ENCODE data around the gene ZNF625. TPM values are rescaled to one million over a fixed set of nuclear protein-coding genes. Genes with fewer than 3 reads are reported as not detected.
"Not testable (repeated sequence)": the region's sequence is repeated elsewhere in the genome, so short reads cannot be mapped to it uniquely, and the experiment has no call there.

Gene ZNF625
- total RNA-seq, 1 donor from 2014 or later: 28.0 TPM

DNA sequence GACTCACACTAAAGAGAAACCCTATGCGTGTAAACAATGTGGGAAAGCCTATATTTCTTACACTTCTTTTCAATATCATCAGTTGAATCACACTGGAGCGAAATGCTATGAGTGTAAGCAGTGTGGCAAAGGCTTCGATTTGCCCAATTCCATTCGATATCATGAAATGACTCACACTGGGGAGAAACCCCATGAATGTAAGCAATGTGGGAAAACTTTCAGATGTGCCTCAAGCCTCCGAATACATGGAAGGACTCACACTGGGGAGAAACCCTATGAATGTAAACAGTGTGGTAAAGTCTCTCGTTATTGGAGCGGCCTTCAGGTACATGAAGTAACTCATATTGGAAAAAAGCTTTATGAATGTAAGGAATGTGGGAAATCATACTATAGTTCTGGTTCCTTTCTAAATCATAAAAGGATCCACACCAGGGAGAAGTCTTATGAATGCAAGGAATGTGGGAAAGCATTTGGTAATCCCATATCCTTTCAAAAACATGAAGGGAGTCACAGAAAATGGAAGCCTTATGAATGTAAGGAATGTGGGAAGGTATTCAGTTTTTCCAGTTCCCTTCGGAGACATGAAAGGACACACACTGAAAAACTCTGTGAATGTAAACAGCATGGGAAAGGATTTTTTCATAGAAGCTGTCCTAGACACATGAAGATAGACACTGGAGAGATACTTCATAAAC, 44.4 kb downstream of the ZNF625 start:
- Mint-ChIP-seq H3K4me3 (ENCODE audit: low read depth) (no peak overlapping the region), H3K27me3 (no peaks in the 10 kb centered on the region), H3K27ac (no peak overlapping the region), H3K36me3 (ENCODE audit: insufficient read depth) (peaks cover 57% of the 10 kb centered on the region), H3K9me3 (ENCODE audit: low read depth) (peaks cover 52% of the 10 kb centered on the region), H3K4me1 (ENCODE audit: low read depth) (no peaks in the 10 kb centered on the region)
- TF ChIP-seq, protein P1, sequence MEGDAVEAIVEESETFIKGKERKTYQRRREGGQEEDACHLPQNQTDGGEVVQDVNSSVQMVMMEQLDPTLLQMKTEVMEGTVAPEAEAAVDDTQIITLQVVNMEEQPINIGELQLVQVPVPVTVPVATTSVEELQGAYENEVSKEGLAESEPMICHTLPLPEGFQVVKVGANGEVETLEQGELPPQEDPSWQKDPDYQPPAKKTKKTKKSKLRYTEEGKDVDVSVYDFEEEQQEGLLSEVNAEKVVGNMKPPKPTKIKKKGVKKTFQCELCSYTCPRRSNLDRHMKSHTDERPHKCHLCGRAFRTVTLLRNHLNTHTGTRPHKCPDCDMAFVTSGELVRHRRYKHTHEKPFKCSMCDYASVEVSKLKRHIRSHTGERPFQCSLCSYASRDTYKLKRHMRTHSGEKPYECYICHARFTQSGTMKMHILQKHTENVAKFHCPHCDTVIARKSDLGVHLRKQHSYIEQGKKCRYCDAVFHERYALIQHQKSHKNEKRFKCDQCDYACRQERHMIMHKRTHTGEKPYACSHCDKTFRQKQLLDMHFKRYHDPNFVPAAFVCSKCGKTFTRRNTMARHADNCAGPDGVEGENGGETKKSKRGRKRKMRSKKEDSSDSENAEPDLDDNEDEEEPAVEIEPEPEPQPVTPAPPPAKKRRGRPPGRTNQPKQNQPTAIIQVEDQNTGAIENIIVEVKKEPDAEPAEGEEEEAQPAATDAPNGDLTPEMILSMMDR (IDR thresholded peaks at IDR 0.05; ENCODE audit: unreplicated experiment): no peak
- DNase-seq (ENCODE audit: low spot score, unreplicated experiment): no peak

DNA sequence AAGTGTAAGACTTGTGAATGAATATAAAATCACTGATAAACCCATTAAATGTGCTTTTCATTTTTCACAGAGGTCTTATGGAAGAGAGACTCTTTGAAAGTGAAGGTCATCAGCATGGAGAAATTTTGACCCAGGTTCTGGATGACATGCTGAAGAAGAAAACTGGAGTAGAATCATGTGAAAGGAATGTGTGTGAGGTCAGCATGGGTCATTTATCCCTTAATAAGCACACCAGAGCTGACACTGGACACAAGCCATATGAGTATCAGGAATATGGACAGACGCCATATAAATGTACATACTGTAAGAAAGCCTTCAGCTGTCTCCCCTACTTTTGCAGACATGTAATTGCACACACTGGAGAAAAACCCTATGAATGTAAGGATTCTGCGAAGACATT, 45.4 kb downstream of the ZNF625 start:
- Mint-ChIP-seq H3K4me3 (ENCODE audit: low read depth) (no peak overlapping the region), H3K27me3 (no peaks in the 10 kb centered on the region), H3K36me3 (ENCODE audit: insufficient read depth) (peaks cover 61% of the 10 kb centered on the region), H3K27ac (no peak overlapping the region), H3K4me1 (ENCODE audit: low read depth) (no peaks in the 10 kb centered on the region), H3K9me3 (ENCODE audit: low read depth) (peaks cover 53% of the 10 kb centered on the region)
- TF ChIP-seq, protein P1 (IDR thresholded peaks at IDR 0.05; ENCODE audit: unreplicated experiment): no peak
- no peak for DNase-seq (ENCODE audit: low spot score, unreplicated experiment)

DNA sequence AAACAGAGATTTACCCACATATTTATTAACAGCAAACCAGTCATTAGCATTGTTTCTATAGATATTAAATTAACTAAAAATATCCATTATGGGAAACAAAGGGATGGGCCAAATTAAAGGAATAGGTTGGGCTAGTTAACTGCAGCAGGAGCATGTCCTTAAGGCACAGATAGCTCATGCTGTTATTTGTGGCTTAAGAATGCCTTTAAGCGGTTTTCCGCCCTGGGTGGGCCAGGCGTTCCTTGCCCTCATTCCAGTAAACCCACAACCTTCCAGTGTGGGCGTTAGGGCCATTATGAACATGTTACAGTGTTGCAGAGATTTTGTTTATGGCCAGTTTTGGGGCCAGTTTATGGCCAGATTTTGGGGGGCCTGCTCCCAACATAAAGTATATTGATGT, 52.6 kb downstream of the ZNF625 start:
- Mint-ChIP-seq H3K9me3 (ENCODE audit: low read depth) (peaks cover 50% of the 10 kb centered on the region), H3K36me3 (ENCODE audit: insufficient read depth) (peaks cover 35% of the 10 kb centered on the region)
- DNase-seq (ENCODE audit: low spot score, unreplicated experiment); H3K27me3 Mint-ChIP-seq; H3K4me1 Mint-ChIP-seq (ENCODE audit: low read depth); H3K27ac Mint-ChIP-seq; H3K4me3 Mint-ChIP-seq (ENCODE audit: low read depth): not testable (repeated sequence)

DNA sequence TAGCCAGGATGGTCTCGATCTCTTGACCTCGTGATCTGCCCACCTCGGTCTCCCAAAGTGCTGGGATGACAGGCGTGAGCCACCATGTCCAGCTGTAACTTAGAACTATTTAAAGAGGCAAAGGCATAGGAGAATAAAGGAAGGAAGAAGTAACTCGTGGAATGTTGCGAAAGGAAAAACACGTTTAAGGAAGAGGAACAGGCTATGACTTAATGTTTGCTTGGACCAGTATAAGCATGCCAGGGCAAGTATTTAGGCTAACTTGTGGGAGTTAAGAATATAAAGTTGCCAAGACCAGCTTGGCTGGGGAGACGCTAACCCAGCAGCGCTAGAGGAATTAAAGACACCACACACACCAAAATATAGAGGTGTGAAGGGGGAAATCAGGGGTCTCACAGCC, 58.5 kb downstream of the ZNF625 start:
- Mint-ChIP-seq H3K4me3 (ENCODE audit: low read depth) (no peak overlapping the region), H3K36me3 (ENCODE audit: insufficient read depth) (peaks cover 46% of the 10 kb centered on the region), H3K27ac (no peak overlapping the region), H3K9me3 (ENCODE audit: low read depth) (peaks cover 52% of the 10 kb centered on the region), H3K4me1 (ENCODE audit: low read depth) (peaks cover 2% of the 10 kb centered on the region), H3K27me3 (no peaks in the 10 kb centered on the region)
- TF ChIP-seq, protein P1 (IDR thresholded peaks at IDR 0.05; ENCODE audit: unreplicated experiment): no peak
- no peak for DNase-seq (ENCODE audit: low spot score, unreplicated experiment)

DNA sequence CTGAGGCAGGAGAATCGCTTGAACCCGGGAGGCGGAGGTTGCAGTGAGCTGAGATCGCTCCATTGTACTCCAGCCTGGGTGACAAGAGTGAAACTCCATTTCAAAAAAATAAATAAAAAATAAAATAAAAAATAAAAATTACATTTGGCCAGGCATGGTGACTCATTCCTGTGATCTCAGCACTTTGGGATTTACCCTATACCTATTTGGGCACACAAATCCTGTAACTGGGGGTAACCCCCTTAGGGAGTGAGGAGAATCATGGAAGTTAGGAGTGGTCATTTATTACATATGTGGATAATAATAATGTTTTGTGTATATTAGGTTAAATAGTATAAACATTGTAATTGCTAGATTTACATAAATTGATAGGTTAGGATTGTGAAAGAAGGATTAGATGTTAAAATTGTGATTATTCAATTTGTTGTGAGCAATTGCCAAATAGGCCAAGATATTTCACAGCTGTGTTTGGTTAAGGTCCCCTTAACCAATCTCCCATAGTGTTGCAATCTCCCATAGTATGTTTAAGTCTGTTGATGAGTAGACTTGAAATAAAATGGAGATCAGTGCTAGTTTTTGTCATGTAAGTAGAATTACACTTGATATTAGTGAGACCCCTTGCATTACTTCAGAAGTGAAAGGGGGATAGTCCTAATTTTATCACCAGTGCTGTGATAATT, 61.3 kb downstream of the ZNF625 start:
- Mint-ChIP-seq H3K27ac (no peak overlapping the region), H3K9me3 (ENCODE audit: low read depth) (peaks cover 35% of the 10 kb centered on the region), H3K4me3 (ENCODE audit: low read depth) (no peak overlapping the region), H3K36me3 (ENCODE audit: insufficient read depth) (peaks cover 38% of the 10 kb centered on the region), H3K27me3 (no peaks in the 10 kb centered on the region), H3K4me1 (ENCODE audit: low read depth) (peaks cover 2% of the 10 kb centered on the region)
- TF ChIP-seq, protein P1 (IDR thresholded peaks at IDR 0.05; ENCODE audit: unreplicated experiment): no peak
- no peak for DNase-seq (ENCODE audit: low spot score, unreplicated experiment)

Other genes starting within 250 kb of the ZNF625 start
- 13.4 and 14.1 TPM in 2 replicates for gene ZNF700, start 231.6 kb downstream of the ZNF625 start, total RNA-seq
- gene ZNF763, start 191.7 kb downstream of the ZNF625 start, total RNA-seq: 8.7 and 8.9 TPM in 2 replicates
- 9.1 and 10.7 TPM in 2 replicates for gene ZNF433, start 121.1 kb downstream of the ZNF625 start, total RNA-seq
- gene ZNF878, start 103.8 kb downstream of the ZNF625 start, total RNA-seq: 2.2 and 2.9 TPM in 2 replicates
- 12.7 and 13.4 TPM in 2 replicates for gene ZNF844, start 92.0 kb downstream of the ZNF625 start, total RNA-seq
- 9.9 and 12.1 TPM in 2 replicates for gene ZNF20, start 16.4 kb downstream of the ZNF625 start, total RNA-seq
- 15.3 and 15.6 TPM in 2 replicates for gene ZNF136, start 6.4 kb upstream of the ZNF625 start, total RNA-seq
- gene ZNF44, start 138.1 kb upstream of the ZNF625 start, total RNA-seq: 16.1 and 16.7 TPM in 2 replicates
- 1.6 and 2.0 TPM in 2 replicates for gene ZNF563, start 176.9 kb upstream of the ZNF625 start, total RNA-seq
- gene ZNF442, start 208.9 kb upstream of the ZNF625 start, total RNA-seq: 4.1 and 5.4 TPM in 2 replicates
- gene ZNF799, start 244.5 kb upstream of the ZNF625 start, total RNA-seq: 8.5 and 9.0 TPM in 2 replicates